B cell (primary cell): ENCODE results near the gene KIF7. TPM values are rescaled to one million over a fixed set of nuclear protein-coding genes. Genes with fewer than 3 reads are reported as not detected.

Experiments
- ATAC-seq: fragments of 200-7000 bp; cut with Tn5 transposase; one replicate; pipeline ENCODE4 v1.10.0; 2021; ENCODE audit warnings: low read depth, mild to moderate bottlenecking, moderate number of reproducible peaks, moderate library complexity
- CTCF ChIA-PET: fragments of 350-600 bp; sonication (Branson Sonifier 250); formaldehyde crosslinking; loops from one replicate; lab custom pipeline; 2021; ENCODE audit warnings: antibody characterized with exemption, inconsistent platforms; lab: Charles Lee
- POLR2A ChIA-PET: fragments of 350-600 bp; sonication (Branson Sonifier 250); formaldehyde crosslinking; loops from one replicate; lab custom pipeline; 2021; ENCODE audit warnings: antibody characterized with exemption; lab: Charles Lee
- DNase-seq: peaks from one replicate; pipeline ENCODE4 v3.0.0; 2013
- H2AFZ ChIP-seq: 2 replicates; pipeline ENCODE4 v1.6.1; 2012; ENCODE audit warnings: mild to moderate bottlenecking, low read depth, low read length; ENCODE audit not compliant: insufficient read depth, poor library complexity, severe bottlenecking
- H3K27ac ChIP-seq, 2 donors: 1 replicate in 1 of 2; 2 replicates in 1 of 2; pipeline ENCODE4 v1.5.1; 2012 to 2013; ENCODE audit warnings: low read length in 2 of 2, mild to moderate bottlenecking in 2 of 2, moderate library complexity in 1 of 2
- H3K27me3 ChIP-seq, 4 experiments: fragments of 200-600 bp in 1 of 4; sonication (generic) in 1 of 4; replicated peaks in 1 of 4; 1 replicate in 2 of 4; 2 replicates in 2 of 4; pipeline versions ENCODE4 v1.6.1 to v1.7.0; 2013 to 2016; ENCODE audit warnings: low read length in 3 of 4, mild to moderate bottlenecking in 2 of 4, mixed read lengths in 1 of 4, moderate library complexity in 1 of 4; ENCODE audit not compliant: insufficient read depth in 4 of 4, control insufficient read depth in 3 of 4; ENCODE audit errors: control extremely low read depth in 1 of 4
- H3K36me3 ChIP-seq, 2 experiments: replicated peaks in 1 of 2; 1 replicate in 1 of 2; 2 replicates in 1 of 2; pipeline versions ENCODE4 v1.6.1 to v1.7.1; 2013; ENCODE audit warnings: low read length in 1 of 2; ENCODE audit not compliant: insufficient read depth in 2 of 2, control insufficient read depth in 1 of 2; ENCODE audit errors: control extremely low read depth in 1 of 2, extremely low read depth in 1 of 2
- H3K4me1 ChIP-seq, 2 donors: fragments of 200-600 bp in 1 of 2; sonication (generic) in 1 of 2; 1 replicate in 1 of 2; 2 replicates in 1 of 2; pipeline versions ENCODE4 v1.5.1 to v1.6.1; 2013 to 2017; ENCODE audit warnings: low read length in 2 of 2; ENCODE audit not compliant: control insufficient read depth in 2 of 2, insufficient read depth in 2 of 2
- H3K4me2 ChIP-seq: replicated peaks from 2 replicates; pipeline ENCODE3; 2012; ENCODE audit warnings: mild to moderate bottlenecking, low read depth, low read length; ENCODE audit not compliant: poor library complexity, severe bottlenecking
- H3K4me3 ChIP-seq, 5 experiments: fragments of 200-600 bp in 1 of 5; sonication (generic) in 1 of 5; 1 replicate in 3 of 5; 2 replicates in 2 of 5; pipeline versions ENCODE4 v1.5.1 to v1.7.0; 2011 to 2016; ENCODE audit warnings: low read length in 4 of 5, mild to moderate bottlenecking in 4 of 5, low read depth in 2 of 5, control low read depth in 1 of 5, moderate library complexity in 1 of 5; ENCODE audit not compliant: insufficient read depth in 1 of 5; ENCODE audit errors: control extremely low read depth in 1 of 5, extremely low read depth in 1 of 5
- H3K79me2 ChIP-seq: fragments of 200-600 bp; sonication (generic); one replicate; pipeline ENCODE4 v1.6.0; 2016; ENCODE audit warnings: low read length; ENCODE audit not compliant: control insufficient read depth, insufficient read depth
- H3K9ac ChIP-seq: fragments of 200-600 bp; sonication (generic); 2 replicates; pipeline ENCODE4 v1.6.1; 2017; ENCODE audit warnings: mild to moderate bottlenecking, low read length, moderate library complexity
- H3K9me3 ChIP-seq, 3 donors: one replicate each; pipeline versions ENCODE4 v1.6.1 to v1.7.1; 2013; ENCODE audit warnings: low read length in 2 of 3; ENCODE audit not compliant: control insufficient read depth in 2 of 3, insufficient read depth in 1 of 3; ENCODE audit errors: control extremely low read depth in 1 of 3
- H4K20me1 ChIP-seq: 2 replicates; pipeline ENCODE4 v1.6.0; 2012; ENCODE audit warnings: mild to moderate bottlenecking, low read length; ENCODE audit not compliant: insufficient read depth, control insufficient read depth, poor library complexity, severe bottlenecking
- H3K27ac Mint-ChIP-seq: one replicate; pipeline ENCODE4 v1.8.0; 2021; ENCODE audit warnings: mixed read lengths
- H3K27me3 Mint-ChIP-seq: one replicate; pipeline ENCODE4 v1.8.0; 2021; ENCODE audit warnings: mixed read lengths
- H3K4me1 Mint-ChIP-seq: one replicate; pipeline ENCODE4 v1.8.0; 2021; ENCODE audit warnings: mixed read lengths
- H3K4me3 Mint-ChIP-seq: one replicate; pipeline ENCODE4 v1.8.0; 2021; ENCODE audit warnings: mixed read lengths
- H3K9me3 Mint-ChIP-seq: one replicate; pipeline ENCODE4 v1.8.0; 2022; ENCODE audit warnings: mixed read lengths; ENCODE audit not compliant: insufficient read depth
- EZH2 ChIP-seq: IDR thresholded peaks from 2 replicates; pipeline ENCODE4 v1.6.1; 2012; ENCODE audit warnings: borderline replicate concordance, low read depth, mild to moderate bottlenecking, moderate library complexity, low read length; ENCODE audit not compliant: insufficient read depth, poor library complexity, severe bottlenecking
- WGBS: methylation state at CpG from one replicate; pipeline ENCODE4 v1.1.5; 2013; ENCODE audit warnings: missing lambda C conversion rate; ENCODE audit not compliant: insufficient coverage; 5-methylcytosine and 5-hydroxymethylcytosine counted together
- intact Hi-C: fragments of 100-400 bp; cut with micrococcal nuclease; formaldehyde crosslinking; loops from one replicate; pipeline ENCODE4 v1.10.0; 2022
- polyA plus RNA-seq: library from polyadenylated mRNA; depleted of rRNA; stranded (reverse); fragments of >200 nt; gene quantifications from 2 replicates; pipeline ENCODE4 v1.2.3, GENCODE V29; 2012
- total RNA-seq, 2 donors: library from RNA; stranded (reverse); fragments of 120-200 nt in 1 of 2; gene quantifications; 1 replicate in 1 of 2; 2 replicates in 1 of 2; pipeline versions ENCODE4 v1.2.3 to v1.2.4, GENCODE V29; 2013 to 2022
- TF ChIP-seq, protein P1 (sequence below): fragments of 200-600 bp; IDR thresholded peaks from one replicate; pipeline ENCODE4 v1.8.0; 2022; ENCODE audit warnings: antibody characterized with exemption, mild to moderate bottlenecking

KIF7 gene
- total and polyA plus RNA-seq, 2 donors (not counting 1 experiment from before 2014, with no cell fraction given) = not detected

DNA sequence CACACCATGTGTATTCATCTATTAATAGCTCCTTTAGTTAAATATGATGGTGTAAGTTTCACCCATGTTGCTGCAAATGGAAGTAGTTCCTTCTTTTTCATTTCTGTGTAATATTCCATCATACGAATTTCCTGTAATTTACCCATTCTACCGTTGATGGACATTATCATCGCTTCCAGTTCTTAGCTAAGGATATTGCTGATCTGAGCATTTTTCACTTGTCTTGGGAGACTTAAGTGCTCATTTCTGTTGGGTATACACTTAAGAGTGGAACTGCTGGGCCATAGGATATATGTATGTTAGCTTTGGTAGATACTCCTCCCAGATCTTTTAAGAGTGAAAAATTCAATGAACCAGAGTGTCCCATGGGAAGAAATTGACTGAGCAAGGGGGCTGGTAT, 12.9 kb upstream of the KIF7 start:
- DNase-seq = no peak
- H3K27ac Mint-ChIP-seq = no peak overlapping the region
- Histone ChIP-seq H3K4me2 (no peak overlapping the region), H3K79me2 (no peaks in the 10 kb centered on the region), H4K20me1 (no peaks in the 10 kb centered on the region), H3K9me3 (peaks cover 0 to 2% (median 0%) of the 10 kb centered on the region in 3 donors), H3K27ac (no peak overlapping the region), H2AFZ (no peak overlapping the region), H3K4me3 (no peak overlapping the region), H3K36me3 (no peaks in the 10 kb centered on the region), H3K9ac (no peak overlapping the region), H3K4me1 (peaks cover 0 to 7% of the 10 kb centered on the region in 2 donors), H3K27me3 (peaks cover 0 to 24% (median 5%) of the 10 kb centered on the region in 4 experiments)
- CTCF ChIA-PET = no interaction called here
- TF ChIP-seq, protein P1, sequence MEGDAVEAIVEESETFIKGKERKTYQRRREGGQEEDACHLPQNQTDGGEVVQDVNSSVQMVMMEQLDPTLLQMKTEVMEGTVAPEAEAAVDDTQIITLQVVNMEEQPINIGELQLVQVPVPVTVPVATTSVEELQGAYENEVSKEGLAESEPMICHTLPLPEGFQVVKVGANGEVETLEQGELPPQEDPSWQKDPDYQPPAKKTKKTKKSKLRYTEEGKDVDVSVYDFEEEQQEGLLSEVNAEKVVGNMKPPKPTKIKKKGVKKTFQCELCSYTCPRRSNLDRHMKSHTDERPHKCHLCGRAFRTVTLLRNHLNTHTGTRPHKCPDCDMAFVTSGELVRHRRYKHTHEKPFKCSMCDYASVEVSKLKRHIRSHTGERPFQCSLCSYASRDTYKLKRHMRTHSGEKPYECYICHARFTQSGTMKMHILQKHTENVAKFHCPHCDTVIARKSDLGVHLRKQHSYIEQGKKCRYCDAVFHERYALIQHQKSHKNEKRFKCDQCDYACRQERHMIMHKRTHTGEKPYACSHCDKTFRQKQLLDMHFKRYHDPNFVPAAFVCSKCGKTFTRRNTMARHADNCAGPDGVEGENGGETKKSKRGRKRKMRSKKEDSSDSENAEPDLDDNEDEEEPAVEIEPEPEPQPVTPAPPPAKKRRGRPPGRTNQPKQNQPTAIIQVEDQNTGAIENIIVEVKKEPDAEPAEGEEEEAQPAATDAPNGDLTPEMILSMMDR = no peak
- no peak for TF ChIP-seq EZH2
- intact Hi-C loops = no loop called here
- POLR2A ChIA-PET = no interaction called here
- no peaks in the 10 kb centered on the region for H3K9me3 Mint-ChIP-seq
- H3K27me3 Mint-ChIP-seq = peaks cover 18% of the 10 kb centered on the region
- WGBS = no CpG with 5 or more reads among the region's 3 CpGs
- no peak for ATAC-seq
- no peak overlapping the region for H3K4me3 Mint-ChIP-seq
- peaks cover 7% of the 10 kb centered on the region for H3K4me1 Mint-ChIP-seq

DNA sequence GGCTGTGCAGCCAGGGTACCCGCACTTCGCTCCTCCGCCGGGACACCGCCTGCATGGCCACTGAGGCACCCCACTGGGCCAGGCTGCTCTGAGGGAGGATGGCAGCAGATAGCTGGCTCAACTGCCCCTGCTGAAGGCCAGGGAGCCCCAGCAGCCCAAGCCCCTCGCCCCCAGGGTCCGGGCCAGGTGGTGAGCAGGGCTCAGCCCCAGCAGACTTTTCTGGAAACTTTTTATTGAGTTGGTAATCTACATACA, 12.4 kb upstream of the KIF7 start:
- Histone ChIP-seq H3K27me3 (peaks cover 0 to 24% (median 6%) of the 10 kb centered on the region in 4 experiments), H4K20me1 (no peaks in the 10 kb centered on the region), H3K79me2 (no peaks in the 10 kb centered on the region), H3K4me3 (no peak overlapping the region), H3K4me1 (peaks cover 0 to 7% of the 10 kb centered on the region in 2 donors), H3K27ac (no peak overlapping the region), H3K4me2 (no peak overlapping the region), H3K9ac (no peak overlapping the region), H3K36me3 (no peaks in the 10 kb centered on the region), H3K9me3 (no peaks in the 10 kb centered on the region), H2AFZ (no peak overlapping the region)
- intact Hi-C loops = no loop called here
- H3K27ac Mint-ChIP-seq = no peak overlapping the region
- no peak for DNase-seq
- TF ChIP-seq, protein P1 = no peak
- TF ChIP-seq EZH2 = no peak
- ChIA-PET CTCF (no interaction called here), POLR2A (no interaction called here)
- H3K4me3 Mint-ChIP-seq = no peak overlapping the region
- H3K27me3 Mint-ChIP-seq = peaks cover 17% of the 10 kb centered on the region
- no peak for ATAC-seq
- H3K4me1 Mint-ChIP-seq = peaks cover 7% of the 10 kb centered on the region
- H3K9me3 Mint-ChIP-seq = no peaks in the 10 kb centered on the region
- 99% methylated on average over 5 of the region's 7 CpGs for WGBS
